NT2/D1 (cell line): ENCODE measurements around the gene IL12RB1.

Experiments
- SUZ12 ChIP-seq: IDR thresholded peaks from 2 replicates; pipeline ENCODE4 v1.6.1; 2011; ENCODE audit not compliant: insufficient read length, insufficient read depth; ENCODE audit errors: extremely low read depth
- YY1 ChIP-seq: IDR thresholded peaks from 2 replicates; pipeline ENCODE4 v1.6.1; 2011; ENCODE audit not compliant: insufficient read length, insufficient read depth
- ZNF274 ChIP-seq: IDR thresholded peaks from 2 replicates; pipeline ENCODE4 v1.6.1; 2011; ENCODE audit warnings: mild to moderate bottlenecking, low read depth, low read length

GRCh38 chr19:18013210-18014111, 73.3 kb downstream of the IL12RB1 start:
- TF ChIP-seq ZNF274 (no peak), YY1 (no peak), SUZ12 (no peak)
